ENCODE measurements around the gene IVD.

DNA sequence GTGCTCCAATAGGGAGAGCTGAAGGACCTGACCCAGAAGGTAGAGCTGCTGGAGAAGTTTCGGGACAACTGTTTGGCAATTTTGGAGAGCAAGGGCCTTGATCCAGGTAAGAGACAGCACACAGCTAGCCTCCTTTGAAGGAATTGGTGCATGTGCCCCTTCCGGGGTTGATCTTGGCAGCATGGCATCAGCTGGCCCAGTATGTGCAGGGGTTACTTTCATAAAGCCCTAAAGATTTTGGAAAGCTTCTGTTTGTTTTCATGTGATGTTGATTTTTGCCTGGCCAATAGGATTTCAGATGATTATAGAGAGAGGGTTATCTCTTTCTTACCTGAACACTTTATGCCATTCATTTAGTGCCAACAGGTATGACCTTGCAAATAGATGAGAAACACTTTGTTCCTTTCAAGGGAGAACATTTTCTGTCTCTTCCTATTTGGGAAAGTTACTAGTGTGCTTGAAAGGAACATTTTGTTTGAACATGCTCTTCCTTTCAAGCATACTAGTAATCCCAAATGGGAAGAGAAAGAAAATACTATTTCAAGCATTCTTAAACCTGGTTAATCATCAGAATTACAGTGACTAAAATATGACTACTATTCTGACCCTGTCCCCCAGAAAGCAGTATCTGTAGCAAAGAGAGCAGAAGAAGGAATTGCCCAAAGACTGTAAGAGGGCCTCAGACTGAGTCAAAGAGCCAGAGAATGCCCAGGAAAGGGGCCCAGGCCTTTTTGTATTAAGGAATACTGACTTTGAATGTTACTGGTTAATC lies 15.6 kb upstream of the IVD start:
- TF ChIP-seq, protein P1, sequence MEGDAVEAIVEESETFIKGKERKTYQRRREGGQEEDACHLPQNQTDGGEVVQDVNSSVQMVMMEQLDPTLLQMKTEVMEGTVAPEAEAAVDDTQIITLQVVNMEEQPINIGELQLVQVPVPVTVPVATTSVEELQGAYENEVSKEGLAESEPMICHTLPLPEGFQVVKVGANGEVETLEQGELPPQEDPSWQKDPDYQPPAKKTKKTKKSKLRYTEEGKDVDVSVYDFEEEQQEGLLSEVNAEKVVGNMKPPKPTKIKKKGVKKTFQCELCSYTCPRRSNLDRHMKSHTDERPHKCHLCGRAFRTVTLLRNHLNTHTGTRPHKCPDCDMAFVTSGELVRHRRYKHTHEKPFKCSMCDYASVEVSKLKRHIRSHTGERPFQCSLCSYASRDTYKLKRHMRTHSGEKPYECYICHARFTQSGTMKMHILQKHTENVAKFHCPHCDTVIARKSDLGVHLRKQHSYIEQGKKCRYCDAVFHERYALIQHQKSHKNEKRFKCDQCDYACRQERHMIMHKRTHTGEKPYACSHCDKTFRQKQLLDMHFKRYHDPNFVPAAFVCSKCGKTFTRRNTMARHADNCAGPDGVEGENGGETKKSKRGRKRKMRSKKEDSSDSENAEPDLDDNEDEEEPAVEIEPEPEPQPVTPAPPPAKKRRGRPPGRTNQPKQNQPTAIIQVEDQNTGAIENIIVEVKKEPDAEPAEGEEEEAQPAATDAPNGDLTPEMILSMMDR (conservative IDR thresholded peaks at IDR 0.05; ENCODE audit: low read length) = no peak
- TF ChIP-seq EZH2phosphoT487 (IDR thresholded peaks at IDR 0.05; ENCODE audit: borderline replicate concordance) = no peak
